ENCODE results near the gene CCIN.
"Not testable (repeated sequence)": the region's sequence is repeated elsewhere in the genome, so short reads cannot be mapped to it uniquely, and the experiment has no call there.

Gene CCIN

GRCh38 chr9:36169708-36170107 is 520 bp downstream of the CCIN start:
- no peaks in the 10 kb centered on the region for H3K9me3 ChIP-seq (ENCODE audit: control extremely low read depth in 1 of 5, control insufficient read depth in 4 of 5, insufficient read depth in 2 of 5, low read depth in 1 of 5, low read length in 4 of 5)
- ChIA-PET POLR2A (no interaction called here), CTCF (interaction anchor here (0.7 to 13.7 kb wide), 9 partner anchors 15 to 68 kb away, joined by 3 to 214 read pairs (median 3); partner anchors contain the start of gene CLTA)
- H3K4me1 ChIP-seq (ENCODE audit: control extremely low read depth in 1 of 4, control insufficient read depth in 4 of 4, insufficient read depth in 4 of 4, low read length in 3 of 4), result peaks cover 0 to 12% (median 2%) of the 10 kb centered on the region in 4 experiments
- peaks cover 0 to 3% (median 0%) of the 10 kb centered on the region in 5 experiments for H3K27me3 ChIP-seq (replicated peaks in 2 of 5; ENCODE audit: control insufficient read depth in 4 of 5, insufficient read depth in 5 of 5, low read length in 4 of 5)
- H3K4me3 ChIP-seq (ENCODE audit: control insufficient read depth in 1 of 7, extremely low read depth in 1 of 7, insufficient read depth in 4 of 7, low read depth in 2 of 7, low read length in 6 of 7), result no peak overlapping the region
- no peak for DNase-seq
- no peak overlapping the region for H3K27ac ChIP-seq (ENCODE audit: insufficient read depth in 1 of 2, low read depth in 1 of 2, low read length in 2 of 2, poor library complexity in 1 of 2, severe bottlenecking in 2 of 2)
- WGBS (ENCODE audit: insufficient coverage), result 95% methylated on average over 17 of the region's 17 CpGs
- no peaks in the 10 kb centered on the region for H3K36me3 ChIP-seq (ENCODE audit: control insufficient read depth in 4 of 4, insufficient read depth in 4 of 4, low read length in 3 of 4)

DNA sequence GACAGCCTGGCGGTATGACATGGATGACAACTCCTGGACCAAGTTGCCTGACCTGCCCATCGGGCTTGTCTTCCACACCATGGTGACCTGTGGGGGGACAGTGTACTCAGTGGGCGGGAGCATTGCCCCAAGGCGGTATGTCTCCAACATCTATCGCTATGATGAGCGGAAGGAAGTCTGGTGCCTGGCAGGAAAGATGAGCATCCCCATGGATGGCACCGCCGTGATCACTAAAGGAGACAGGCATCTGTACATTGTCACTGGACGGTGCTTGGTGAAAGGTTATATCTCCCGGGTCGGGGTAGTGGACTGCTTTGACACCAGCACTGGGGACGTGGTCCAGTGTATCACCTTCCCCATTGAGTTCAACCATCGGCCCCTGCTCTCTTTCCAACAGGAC is 1.3 kb downstream of the CCIN start:
- WGBS (ENCODE audit: insufficient coverage), result 93% methylated on average over 13 of the region's 13 CpGs
- Histone ChIP-seq H3K27me3 (replicated peaks in 2 of 5; ENCODE audit: control insufficient read depth in 4 of 5, insufficient read depth in 5 of 5, low read length in 4 of 5) (peaks cover 0 to 3% (median 0%) of the 10 kb centered on the region in 5 experiments), H3K9me3 (ENCODE audit: control extremely low read depth in 1 of 5, control insufficient read depth in 4 of 5, insufficient read depth in 2 of 5, low read depth in 1 of 5, low read length in 4 of 5) (no peaks in the 10 kb centered on the region), H3K27ac (ENCODE audit: insufficient read depth in 1 of 2, low read depth in 1 of 2, low read length in 2 of 2, poor library complexity in 1 of 2, severe bottlenecking in 2 of 2) (no peak overlapping the region), H3K4me3 (ENCODE audit: control insufficient read depth in 1 of 7, extremely low read depth in 1 of 7, insufficient read depth in 4 of 7, low read depth in 2 of 7, low read length in 6 of 7) (no peak overlapping the region), H3K4me1 (ENCODE audit: control extremely low read depth in 1 of 4, control insufficient read depth in 4 of 4, insufficient read depth in 4 of 4, low read length in 3 of 4) (peaks cover 0 to 10% (median 2%) of the 10 kb centered on the region in 4 experiments), H3K36me3 (ENCODE audit: control insufficient read depth in 4 of 4, insufficient read depth in 4 of 4, low read length in 3 of 4) (no peaks in the 10 kb centered on the region)
- POLR2A ChIA-PET, result no interaction called here
- no peak for DNase-seq
- CTCF ChIA-PET, result interaction anchor here (0.7 to 13.7 kb wide), 3 partner anchors 19 to 68 kb away, joined by 3 to 214 read pairs (median 20); partner anchors contain the start of gene CLTA

GRCh38 chr9:36173861-36174260 is 4.7 kb downstream of the CCIN start:
- 100% methylated on average over 2 of the region's 2 CpGs for WGBS (ENCODE audit: insufficient coverage)
- H3K4me1 ChIP-seq (ENCODE audit: control extremely low read depth in 1 of 4, control insufficient read depth in 4 of 4, insufficient read depth in 4 of 4, low read length in 3 of 4), result peaks cover 0 to 4% (median 0%) of the 10 kb centered on the region in 4 experiments
- no peak overlapping the region for H3K4me3 ChIP-seq (ENCODE audit: control insufficient read depth in 1 of 7, extremely low read depth in 1 of 7, insufficient read depth in 4 of 7, low read depth in 2 of 7, low read length in 6 of 7)
- peaks cover 0 to 2% (median 0%) of the 10 kb centered on the region in 5 experiments for H3K27me3 ChIP-seq (replicated peaks in 2 of 5; ENCODE audit: control insufficient read depth in 4 of 5, insufficient read depth in 5 of 5, low read length in 4 of 5)
- no peak overlapping the region for H3K27ac ChIP-seq (ENCODE audit: insufficient read depth in 1 of 2, low read depth in 1 of 2, low read length in 2 of 2, poor library complexity in 1 of 2, severe bottlenecking in 2 of 2)
- ChIA-PET CTCF (interaction anchor here (1.4 to 13.7 kb wide), 3 partner anchors 16 to 104 kb away, joined by 3 to 214 read pairs (median 4); no protein-coding TSS in a partner anchor), POLR2A (no interaction called here)
- DNase-seq, result no peak
- no peaks in the 10 kb centered on the region for H3K36me3 ChIP-seq (ENCODE audit: control insufficient read depth in 4 of 4, insufficient read depth in 4 of 4, low read length in 3 of 4)
- no peaks in the 10 kb centered on the region for H3K9me3 ChIP-seq (ENCODE audit: control extremely low read depth in 1 of 5, control insufficient read depth in 4 of 5, insufficient read depth in 2 of 5, low read depth in 1 of 5, low read length in 4 of 5)

DNA sequence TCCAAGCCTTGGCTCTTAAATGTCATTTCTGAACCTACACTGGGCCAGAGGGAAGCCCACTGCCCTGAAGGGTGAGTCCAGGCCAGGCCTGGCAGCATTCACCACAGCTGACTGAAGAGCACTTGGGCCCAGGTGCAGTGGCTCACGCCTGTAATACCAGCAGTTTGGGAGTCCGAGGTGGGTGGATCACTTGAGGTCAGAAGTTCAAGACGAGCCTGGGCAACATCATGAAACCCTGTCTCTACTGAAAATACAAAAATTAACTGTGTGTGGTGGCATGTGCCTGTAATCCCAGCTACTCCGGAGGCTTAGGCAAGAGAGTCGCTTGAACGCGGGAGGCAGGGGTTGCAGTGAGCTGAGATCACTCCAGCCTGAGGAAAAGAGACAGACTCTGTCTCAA is 5.1 kb downstream of the CCIN start:
- Histone ChIP-seq H3K9me3 (ENCODE audit: control extremely low read depth in 1 of 5, control insufficient read depth in 4 of 5, insufficient read depth in 2 of 5, low read depth in 1 of 5, low read length in 4 of 5) (no peaks in the 10 kb centered on the region), H3K36me3 (ENCODE audit: control insufficient read depth in 4 of 4, insufficient read depth in 4 of 4, low read length in 3 of 4) (no peaks in the 10 kb centered on the region), H3K4me3 (ENCODE audit: control insufficient read depth in 1 of 7, extremely low read depth in 1 of 7, insufficient read depth in 4 of 7, low read depth in 2 of 7, low read length in 6 of 7) (no peak overlapping the region), H3K27me3 (replicated peaks in 2 of 5; ENCODE audit: control insufficient read depth in 4 of 5, insufficient read depth in 5 of 5, low read length in 4 of 5) (no peaks in the 10 kb centered on the region), H3K27ac (ENCODE audit: insufficient read depth in 1 of 2, low read depth in 1 of 2, low read length in 2 of 2, poor library complexity in 1 of 2, severe bottlenecking in 2 of 2) (no peak overlapping the region), H3K4me1 (ENCODE audit: control extremely low read depth in 1 of 4, control insufficient read depth in 4 of 4, insufficient read depth in 4 of 4, low read length in 3 of 4) (peaks cover 0 to 4% (median 0%) of the 10 kb centered on the region in 4 experiments)
- no peak for DNase-seq
- 94% methylated on average over 2 of the region's 7 CpGs for WGBS (ENCODE audit: insufficient coverage)
- ChIA-PET CTCF (interaction anchor here (1.4 to 13.7 kb wide), 4 partner anchors 7 to 104 kb away, joined by 3 to 214 read pairs (median 8); no protein-coding TSS in a partner anchor), POLR2A (no interaction called here)

DNA sequence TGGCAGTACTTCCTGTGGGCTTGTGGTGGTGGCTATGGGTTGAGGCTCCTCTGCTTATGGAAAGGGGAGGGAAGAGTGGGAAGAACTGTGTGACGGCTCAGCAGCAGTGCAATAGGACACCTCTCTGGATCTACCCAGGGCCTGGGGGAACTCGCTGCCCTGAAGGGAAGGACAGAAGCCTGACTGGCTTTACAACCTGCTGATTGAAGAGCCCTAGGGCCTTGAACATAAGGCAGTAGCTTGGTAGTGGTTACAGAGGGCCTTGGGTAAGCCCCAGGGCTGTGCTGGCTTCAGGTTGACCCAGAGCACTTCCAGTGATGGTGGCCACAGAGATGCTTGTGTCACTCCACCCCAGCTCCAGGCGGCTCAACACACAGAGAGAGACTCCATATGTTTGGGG is 5.5 kb downstream of the CCIN start:
- no peak for DNase-seq
- peaks cover 0 to 2% (median 0%) of the 10 kb centered on the region in 4 experiments for H3K4me1 ChIP-seq (ENCODE audit: control extremely low read depth in 1 of 4, control insufficient read depth in 4 of 4, insufficient read depth in 4 of 4, low read length in 3 of 4)
- no peaks in the 10 kb centered on the region for H3K9me3 ChIP-seq (ENCODE audit: control extremely low read depth in 1 of 5, control insufficient read depth in 4 of 5, insufficient read depth in 2 of 5, low read depth in 1 of 5, low read length in 4 of 5)
- POLR2A ChIA-PET, result no interaction called here
- no peaks in the 10 kb centered on the region for H3K36me3 ChIP-seq (ENCODE audit: control insufficient read depth in 4 of 4, insufficient read depth in 4 of 4, low read length in 3 of 4)
- 96% methylated on average over 3 of the region's 3 CpGs for WGBS (ENCODE audit: insufficient coverage)
- no peak overlapping the region for H3K4me3 ChIP-seq (ENCODE audit: control insufficient read depth in 1 of 7, extremely low read depth in 1 of 7, insufficient read depth in 4 of 7, low read depth in 2 of 7, low read length in 6 of 7)
- CTCF ChIA-PET, result interaction anchor here (1.4 to 2.2 kb wide), 2 partner anchors 8 to 15 kb away, joined by 3 to 11 read pairs; no protein-coding TSS in a partner anchor
- no peak overlapping the region for H3K27ac ChIP-seq (ENCODE audit: insufficient read depth in 1 of 2, low read depth in 1 of 2, low read length in 2 of 2, poor library complexity in 1 of 2, severe bottlenecking in 2 of 2)
- H3K27me3 ChIP-seq (replicated peaks in 2 of 5; ENCODE audit: control insufficient read depth in 4 of 5, insufficient read depth in 5 of 5, low read length in 4 of 5), result no peaks in the 10 kb centered on the region

GRCh38 chr9:36175209-36175608 is 6.0 kb downstream of the CCIN start:
- DNase-seq; H3K27me3 ChIP-seq (replicated peaks in 2 of 5; ENCODE audit: control insufficient read depth in 4 of 5, insufficient read depth in 5 of 5, low read length in 4 of 5); H3K36me3 ChIP-seq (ENCODE audit: control insufficient read depth in 4 of 4, insufficient read depth in 4 of 4, low read length in 3 of 4); H3K9me3 ChIP-seq (ENCODE audit: control extremely low read depth in 1 of 5, control insufficient read depth in 4 of 5, insufficient read depth in 2 of 5, low read depth in 1 of 5, low read length in 4 of 5); H3K27ac ChIP-seq (ENCODE audit: insufficient read depth in 1 of 2, low read depth in 1 of 2, low read length in 2 of 2, poor library complexity in 1 of 2, severe bottlenecking in 2 of 2); H3K4me1 ChIP-seq (ENCODE audit: control extremely low read depth in 1 of 4, control insufficient read depth in 4 of 4, insufficient read depth in 4 of 4, low read length in 3 of 4); H3K4me3 ChIP-seq (ENCODE audit: control insufficient read depth in 1 of 7, extremely low read depth in 1 of 7, insufficient read depth in 4 of 7, low read depth in 2 of 7, low read length in 6 of 7); POLR2A ChIA-PET: not testable (repeated sequence)
- WGBS (ENCODE audit: insufficient coverage), result 94% methylated on average over 2 of the region's 3 CpGs
- CTCF ChIA-PET, result interaction anchor here (2.2 kb wide), 1 partner anchor 8 kb away, joined by 11 read pairs; no protein-coding TSS in a partner anchor

GRCh38 chr9:36176496-36176895 is 7.3 kb downstream of the CCIN start:
- H3K27me3 ChIP-seq (replicated peaks in 2 of 5; ENCODE audit: control insufficient read depth in 4 of 5, insufficient read depth in 5 of 5, low read length in 4 of 5); DNase-seq; H3K4me1 ChIP-seq (ENCODE audit: control extremely low read depth in 1 of 4, control insufficient read depth in 4 of 4, insufficient read depth in 4 of 4, low read length in 3 of 4); H3K27ac ChIP-seq (ENCODE audit: insufficient read depth in 1 of 2, low read depth in 1 of 2, low read length in 2 of 2, poor library complexity in 1 of 2, severe bottlenecking in 2 of 2); H3K4me3 ChIP-seq (ENCODE audit: control insufficient read depth in 1 of 7, extremely low read depth in 1 of 7, insufficient read depth in 4 of 7, low read depth in 2 of 7, low read length in 6 of 7); H3K36me3 ChIP-seq (ENCODE audit: control insufficient read depth in 4 of 4, insufficient read depth in 4 of 4, low read length in 3 of 4); H3K9me3 ChIP-seq (ENCODE audit: control extremely low read depth in 1 of 5, control insufficient read depth in 4 of 5, insufficient read depth in 2 of 5, low read depth in 1 of 5, low read length in 4 of 5): not testable (repeated sequence)
- POLR2A ChIA-PET, result interaction anchor here (0.5 kb wide), 1 partner anchor 11 kb away, joined by 4 read pairs; no protein-coding TSS in a partner anchor
- CTCF ChIA-PET, result interaction anchor here (1.0 to 2.2 kb wide), 3 partner anchors 9 to 74 kb away, joined by 3 to 11 read pairs (median 3); no protein-coding TSS in a partner anchor
- 99% methylated on average over 9 of the region's 10 CpGs for WGBS (ENCODE audit: insufficient coverage)
